Smooth muscle cell (in vitro differentiated cells): ENCODE results near the gene PDLIM7. TPM values are rescaled to one million over a fixed set of nuclear protein-coding genes. Genes with fewer than 3 reads are reported as not detected.
A peak's percentile ranks its signal among the peaks of the same experiment; 100 is the strongest.

Experiments used
- DNase-seq: peaks from one replicate; lab custom pipeline; 2025; ENCODE audit not compliant: unreplicated experiment; lab: John Stamatoyannopoulos, UW
- H2AFZ ChIP-seq: fragments of 200-600 bp; sonication (generic); 2 replicates; pipeline ENCODE4 v1.6.0; 2016; ENCODE audit warnings: antibody characterized with exemption, low read depth, mild to moderate bottlenecking
- H3F3A ChIP-seq: fragments of 200-600 bp; sonication (generic); 2 replicates; pipeline ENCODE4 v1.6.0; 2017; ENCODE audit warnings: antibody characterized with exemption, low read depth
- H3K27ac ChIP-seq: fragments of 200-600 bp; sonication (generic); 2 replicates; pipeline ENCODE4 v1.5.1; 2016; ENCODE audit warnings: low read depth, mild to moderate bottlenecking
- H3K27me3 ChIP-seq: fragments of 200-600 bp; sonication (generic); 2 replicates; pipeline ENCODE4 v1.6.1; 2016; ENCODE audit warnings: low read depth, mild to moderate bottlenecking
- H3K36me3 ChIP-seq: fragments of 200-600 bp; sonication (generic); 2 replicates; pipeline ENCODE4 v1.5.1; 2016; ENCODE audit warnings: low read depth
- H3K4me1 ChIP-seq: fragments of 200-600 bp; sonication (generic); 2 replicates; pipeline ENCODE4 v1.5.1; 2016; ENCODE audit warnings: low read depth
- H3K4me2 ChIP-seq: fragments of 200-600 bp; sonication (generic); 2 replicates; pipeline ENCODE4 v1.6.0; 2016; ENCODE audit warnings: mild to moderate bottlenecking
- H3K4me3 ChIP-seq: fragments of 200-600 bp; sonication (generic); 2 replicates; pipeline ENCODE4 v1.5.1; 2016; ENCODE audit warnings: mild to moderate bottlenecking
- H3K79me2 ChIP-seq: fragments of 200-600 bp; sonication (generic); 2 replicates; pipeline ENCODE4 v1.6.0; 2016; ENCODE audit warnings: low read depth, mild to moderate bottlenecking
- H3K9ac ChIP-seq: fragments of 200-600 bp; sonication (generic); 2 replicates; pipeline ENCODE4 v1.6.0; 2016; ENCODE audit warnings: low read depth
- H3K9me3 ChIP-seq: fragments of 200-600 bp; sonication (generic); replicated peaks from 2 replicates; pipeline ENCODE4 v1.5.1; 2016; ENCODE audit warnings: low read depth
- H4K20me1 ChIP-seq: fragments of 200-600 bp; sonication (generic); 2 replicates; pipeline ENCODE4 v1.6.0; 2016; ENCODE audit warnings: low read depth
- WGBS: methylation state at CpG from one replicate; pipeline ENCODE4 v1.1.7; 2016; ENCODE audit warnings: low lambda C conversion rate; 5-methylcytosine and 5-hydroxymethylcytosine counted together
- polyA plus RNA-seq: library from polyadenylated mRNA; unstranded; fragments of >200 nt; fragmentation: Nextera tagmentation; extraction: Ambion mirVana; gene quantifications from 2 replicates; pipeline ENCODE4 v1.2.1, GENCODE V29; 2016
- total RNA-seq: library from RNA; depleted of rRNA; stranded (reverse); fragments of >200 nt; gene quantifications from 2 replicates; pipeline ENCODE4 v1.2.3, GENCODE V29; 2014
- TF ChIP-seq, protein P1 (sequence below): fragments of 200-600 bp; sonication (generic); IDR thresholded peaks from 2 replicates; pipeline ENCODE4 v1.5.1; 2017; ENCODE audit warnings: borderline replicate concordance, mild to moderate bottlenecking, antibody characterized with exemption; ENCODE audit not compliant: insufficient read depth, poor library complexity, severe bottlenecking

PDLIM7 gene
- total and polyA plus RNA-seq, 2 experiments from 2014 or later, result 235 to 511 TPM

DNA sequence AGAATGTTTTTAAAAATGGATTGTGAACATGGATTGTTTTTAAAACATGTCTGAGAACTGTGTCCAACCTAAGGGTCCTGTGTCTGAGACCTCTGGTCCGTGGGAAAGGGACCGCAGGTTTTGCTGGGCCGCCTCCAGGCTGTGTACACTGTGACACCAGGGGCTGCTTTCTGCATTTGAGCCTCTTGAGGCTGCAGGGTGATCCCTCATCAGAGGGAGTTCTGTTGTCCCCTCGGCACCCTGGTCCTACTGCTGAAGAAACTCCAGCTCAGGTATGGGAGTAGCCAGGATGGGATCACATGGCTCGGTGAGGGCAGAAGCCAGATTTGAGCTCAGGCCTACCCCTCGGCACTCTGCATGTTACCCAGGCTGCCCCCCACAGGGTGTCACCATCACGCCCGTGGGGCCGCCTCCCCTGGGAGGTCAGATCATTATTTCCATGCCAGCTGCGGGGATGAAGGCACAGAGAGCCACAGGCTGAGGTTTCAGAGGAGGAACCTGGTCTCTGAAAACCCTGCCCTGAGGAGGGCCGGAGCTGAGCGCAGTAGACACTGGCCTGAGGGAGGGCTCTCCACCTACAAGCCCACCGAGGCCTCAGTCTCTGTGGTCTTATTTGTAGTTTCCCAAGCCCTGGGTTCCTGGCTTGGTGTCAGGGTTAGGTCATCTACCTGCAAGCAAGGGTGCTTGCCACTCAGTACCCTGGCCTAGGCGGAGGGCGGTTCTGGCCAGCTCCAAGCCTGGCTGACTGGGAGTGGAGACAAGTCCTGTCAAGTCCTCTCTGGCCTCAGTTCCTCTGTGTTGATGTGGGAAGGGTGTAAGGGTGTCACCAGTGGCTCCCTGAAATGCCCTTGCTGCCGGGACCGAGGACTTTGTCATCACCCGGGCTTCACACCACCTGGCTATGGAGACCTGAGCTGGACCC is 48.0 kb downstream of the PDLIM7 start:
- DNase-seq, result no peak
- H3K27me3 ChIP-seq, result no peaks in the 10 kb centered on the region
- H3K27ac ChIP-seq, result no peak overlapping the region
- H3K4me3 ChIP-seq, result no peak overlapping the region
- H3K4me2 ChIP-seq, result no peak overlapping the region
- TF ChIP-seq, protein P1, sequence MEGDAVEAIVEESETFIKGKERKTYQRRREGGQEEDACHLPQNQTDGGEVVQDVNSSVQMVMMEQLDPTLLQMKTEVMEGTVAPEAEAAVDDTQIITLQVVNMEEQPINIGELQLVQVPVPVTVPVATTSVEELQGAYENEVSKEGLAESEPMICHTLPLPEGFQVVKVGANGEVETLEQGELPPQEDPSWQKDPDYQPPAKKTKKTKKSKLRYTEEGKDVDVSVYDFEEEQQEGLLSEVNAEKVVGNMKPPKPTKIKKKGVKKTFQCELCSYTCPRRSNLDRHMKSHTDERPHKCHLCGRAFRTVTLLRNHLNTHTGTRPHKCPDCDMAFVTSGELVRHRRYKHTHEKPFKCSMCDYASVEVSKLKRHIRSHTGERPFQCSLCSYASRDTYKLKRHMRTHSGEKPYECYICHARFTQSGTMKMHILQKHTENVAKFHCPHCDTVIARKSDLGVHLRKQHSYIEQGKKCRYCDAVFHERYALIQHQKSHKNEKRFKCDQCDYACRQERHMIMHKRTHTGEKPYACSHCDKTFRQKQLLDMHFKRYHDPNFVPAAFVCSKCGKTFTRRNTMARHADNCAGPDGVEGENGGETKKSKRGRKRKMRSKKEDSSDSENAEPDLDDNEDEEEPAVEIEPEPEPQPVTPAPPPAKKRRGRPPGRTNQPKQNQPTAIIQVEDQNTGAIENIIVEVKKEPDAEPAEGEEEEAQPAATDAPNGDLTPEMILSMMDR, result no peak
- no peaks in the 10 kb centered on the region for H3K36me3 ChIP-seq
- H3K4me1 ChIP-seq, result peaks cover 19% of the 10 kb centered on the region
- H3F3A ChIP-seq, result peaks cover 9% of the 10 kb centered on the region
- WGBS, result 93% methylated on average over 18 of the region's 18 CpGs
- H3K9ac ChIP-seq, result no peak overlapping the region
- H2AFZ ChIP-seq, result no peak overlapping the region
- H4K20me1 ChIP-seq, result peaks cover 26% of the 10 kb centered on the region
- no peaks in the 10 kb centered on the region for H3K9me3 ChIP-seq
- no peaks in the 10 kb centered on the region for H3K79me2 ChIP-seq

DNA sequence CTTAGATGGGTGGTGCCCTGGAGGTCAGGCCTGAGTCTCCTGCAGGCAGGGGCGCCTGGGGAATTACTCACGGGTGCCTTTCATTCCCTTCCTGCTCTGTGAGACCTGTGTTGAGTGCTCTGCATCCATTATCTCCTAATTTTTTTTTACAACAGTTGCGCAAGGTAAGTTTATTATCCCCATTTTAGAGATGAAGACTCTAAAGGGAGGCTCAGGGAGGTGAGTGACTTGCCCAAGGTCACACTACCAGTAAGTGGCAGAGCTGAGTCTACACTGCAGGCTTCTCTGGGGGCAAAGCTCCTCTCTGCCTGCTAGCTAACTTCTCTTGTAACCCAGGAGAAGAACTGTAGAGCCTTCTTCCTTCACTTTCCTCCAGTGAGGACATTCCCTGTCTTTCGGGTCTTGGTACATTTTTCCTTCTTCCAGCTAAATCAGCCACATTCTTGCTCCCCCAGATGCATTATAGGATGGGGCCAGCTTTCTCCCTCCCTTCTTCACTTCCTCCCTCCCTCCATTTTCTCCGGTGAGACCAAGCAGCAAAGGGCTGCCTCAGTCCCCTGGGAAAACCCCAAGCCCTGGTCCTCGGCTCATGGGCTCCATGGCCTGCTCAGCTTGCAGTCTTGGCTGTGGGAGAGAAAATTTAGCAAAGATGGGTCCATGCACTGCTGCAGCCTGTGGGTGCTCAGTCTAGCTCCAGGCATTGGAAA is 49.0 kb downstream of the PDLIM7 start:
- TF ChIP-seq, protein P1, result no peak
- DNase-seq, result no peak
- Histone ChIP-seq H3K9ac (no peak overlapping the region), H3K79me2 (no peaks in the 10 kb centered on the region), H4K20me1 (peaks cover 21% of the 10 kb centered on the region), H3K36me3 (no peaks in the 10 kb centered on the region), H3K4me1 (peaks cover 13% of the 10 kb centered on the region), H3K27me3 (no peaks in the 10 kb centered on the region), H3K9me3 (no peaks in the 10 kb centered on the region), H3K4me2 (peak overlapping the region; percentile 97), H3K4me3 (no peak overlapping the region), H3K27ac (no peak overlapping the region), H2AFZ (no peak overlapping the region), H3F3A (peaks cover 9% of the 10 kb centered on the region)
- WGBS, result 91% methylated on average over 6 of the region's 6 CpGs

DNA sequence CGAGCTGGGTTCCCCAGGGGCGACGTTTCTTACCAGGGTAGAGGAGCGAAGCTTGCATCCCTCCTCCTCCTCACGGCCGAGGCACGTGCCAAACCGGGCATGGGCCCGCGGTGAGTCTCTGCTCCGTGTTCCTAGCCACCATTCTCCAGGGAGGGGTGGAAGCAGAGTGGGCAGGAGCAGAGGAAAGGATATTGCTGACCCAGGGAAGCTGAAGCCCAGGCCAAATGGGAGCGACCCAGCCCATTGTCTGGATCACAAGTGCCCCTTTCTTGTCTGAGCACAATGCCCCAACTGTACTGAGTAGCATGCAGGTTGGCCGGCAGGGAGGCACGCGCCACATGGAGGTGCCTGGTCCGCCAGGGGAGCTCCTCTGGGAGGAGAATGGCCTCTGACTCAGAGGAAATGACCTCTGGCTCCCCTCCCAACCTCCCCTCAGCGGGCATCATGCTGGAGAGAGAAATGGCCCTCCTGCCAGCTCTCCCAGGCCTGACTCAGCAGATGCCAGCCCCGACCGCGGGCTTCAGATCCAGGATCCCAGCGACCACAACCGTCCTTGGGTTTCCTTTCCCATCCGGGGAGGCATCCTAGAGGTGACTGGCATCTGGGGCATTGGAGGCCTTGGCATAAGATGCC is 49.7 kb downstream of the PDLIM7 start:
- Histone ChIP-seq H3K79me2 (no peaks in the 10 kb centered on the region), H3K36me3 (no peaks in the 10 kb centered on the region), H3K27me3 (no peaks in the 10 kb centered on the region), H3K4me1 (peaks cover 13% of the 10 kb centered on the region), H3K9me3 (no peaks in the 10 kb centered on the region), H3K9ac (no peak overlapping the region), H3K4me3 (peak overlapping the region; percentile 85), H3K4me2 (peak overlapping the region; percentile 97), H2AFZ (no peak overlapping the region), H4K20me1 (peaks cover 15% of the 10 kb centered on the region), H3F3A (peaks cover 9% of the 10 kb centered on the region), H3K27ac (peak overlapping the region; percentile 38)
- DNase-seq, result peak; percentile 26
- WGBS, result 14% methylated on average over 23 of the region's 23 CpGs
- TF ChIP-seq, protein P1, result no peak
